GM18867 (cell line): ENCODE results near the gene DOCK6.
"Not testable (repeated sequence)": the region's sequence is repeated elsewhere in the genome, so short reads cannot be mapped to it uniquely, and the experiment has no call there.

Experiments used
- ATAC-seq: cut with Tn5 transposase; IDR thresholded peaks from one replicate; pipeline ENCODE4 v1.9.1; 2021; ENCODE audit warnings: mild to moderate bottlenecking, moderate library complexity; ENCODE audit not compliant: unreplicated experiment

The DOCK6 gene

GRCh38 chr19:11199517-11199916 lies 62.8 kb downstream of the DOCK6 start:
- no peak for ATAC-seq

GRCh38 chr19:11198769-11199424 lies 63.4 kb downstream of the DOCK6 start:
- no peak for ATAC-seq

GRCh38 chr19:11198175-11198534 lies 64.2 kb downstream of the DOCK6 start:
- ATAC-seq = no peak

GRCh38 chr19:11197291-11198174 lies 64.8 kb downstream of the DOCK6 start, which contains the start of gene KANK2:
Gene KANK2, minus strand, starts transcription at chr19:11197545. Its CDS starts 3,034 bp downstream, at chr19:11194511.
- peak; percentile 75 for ATAC-seq

GRCh38 chr19:11196406-11197287 lies 65.7 kb downstream of the DOCK6 start:
- no peak for ATAC-seq

- no peak for ATAC-seq
Observed at GRCh38 chr19:11195681-11196080, 66.6 kb downstream of the DOCK6 start.

GRCh38 chr19:11194656-11195558 lies 67.4 kb downstream of the DOCK6 start:
- ATAC-seq = no peak

GRCh38 chr19:11194173-11194572 lies 68.2 kb downstream of the DOCK6 start:
- ATAC-seq = no peak

GRCh38 chr19:11192957-11193939 lies 69.1 kb downstream of the DOCK6 start:
- ATAC-seq = no peak

GRCh38 chr19:11191934-11192333 lies 70.4 kb downstream of the DOCK6 start:
- no peak for ATAC-seq

- ATAC-seq = no peak
Observed at GRCh38 chr19:11191273-11191755, 71.0 kb downstream of the DOCK6 start.

GRCh38 chr19:11190501-11190900 lies 71.8 kb downstream of the DOCK6 start:
- no peak for ATAC-seq

GRCh38 chr19:11187441-11187840 lies 74.9 kb downstream of the DOCK6 start:
- no peak for ATAC-seq

GRCh38 chr19:11182994-11183393 lies 79.3 kb downstream of the DOCK6 start:
- no peak for ATAC-seq

- no peak for ATAC-seq
Observed at GRCh38 chr19:11181488-11181887, 80.8 kb downstream of the DOCK6 start.

GRCh38 chr19:11180975-11181374 lies 81.3 kb downstream of the DOCK6 start:
- not testable (repeated sequence) for ATAC-seq

GRCh38 chr19:11180346-11180745 lies 82.0 kb downstream of the DOCK6 start:
- no peak for ATAC-seq

- ATAC-seq = peak; percentile 56
Observed at GRCh38 chr19:11179716-11180297, 82.5 kb downstream of the DOCK6 start.

GRCh38 chr19:11179145-11179465 lies 83.2 kb downstream of the DOCK6 start:
- not testable (repeated sequence) for ATAC-seq
